Stimulated activated CD8-positive, alpha-beta memory T cell treated with anti-CD3 and anti-CD28 coated beads, Interleukin-15, amount 100 ng/mL, for 48 hours (primary cell): ENCODE data around the gene MINDY1.

ENCODE experiments used
- DNase-seq, 2 donors: peaks; one replicate each; pipeline ENCODE4 v3.0.0-alpha.2; 2020; ENCODE audit warnings: low read depth in 2 of 2

Gene MINDY1

GRCh38 chr1:150985179-150985825, 21.4 kb downstream of the MINDY1 start:
- DNase-seq = no peak

DNA sequence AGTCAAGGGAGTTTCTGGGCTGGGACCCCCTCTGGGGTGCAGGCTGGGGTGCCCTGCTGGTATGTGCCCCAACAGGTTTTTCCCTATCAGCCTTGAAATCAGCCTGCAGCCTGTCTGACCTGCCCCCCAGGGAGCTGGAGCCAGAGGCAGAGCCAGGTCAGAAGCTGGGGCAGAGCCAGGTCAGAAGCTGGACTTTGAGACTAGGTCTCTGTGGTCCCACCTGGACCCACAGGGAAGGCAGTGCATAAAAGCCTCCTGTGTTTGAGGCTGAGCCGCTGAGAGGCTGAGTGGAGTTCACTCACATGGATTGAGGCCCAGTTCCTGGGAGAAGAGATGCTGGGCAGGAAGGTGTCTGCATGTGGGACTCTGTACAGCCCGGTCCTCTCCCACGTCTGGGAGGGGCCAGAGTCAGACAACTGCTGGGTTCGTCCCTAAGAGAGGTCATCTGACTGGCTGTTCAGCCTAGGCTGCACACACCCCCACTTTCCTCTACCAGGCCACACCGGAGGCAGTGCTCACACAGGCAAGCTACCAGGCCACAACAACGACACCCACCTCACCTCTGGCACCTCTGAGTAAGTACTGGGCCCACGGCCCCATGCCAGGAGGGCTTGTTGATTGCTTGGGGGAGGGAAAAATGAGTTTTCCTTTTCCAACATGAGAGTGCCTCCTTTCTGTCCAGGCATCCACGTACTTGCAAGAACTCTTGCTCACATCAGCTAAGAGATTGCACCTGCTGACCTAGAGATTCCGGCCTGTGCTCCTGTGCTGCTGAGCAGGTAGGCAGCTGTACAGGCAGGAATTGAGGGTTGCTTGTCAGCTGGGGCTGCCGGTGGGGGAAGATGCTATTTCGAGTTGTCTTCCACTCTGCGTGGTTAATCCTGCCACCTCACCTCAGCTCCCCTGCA, 24.6 kb downstream of the MINDY1 start, which contains the start of gene ANXA9:
Gene ANXA9 (plus strand): TSS at position 488 of the 908 bp plus-strand sequence. CDS start 814 bp downstream, outside the sequence.
- no peak for DNase-seq

DNA sequence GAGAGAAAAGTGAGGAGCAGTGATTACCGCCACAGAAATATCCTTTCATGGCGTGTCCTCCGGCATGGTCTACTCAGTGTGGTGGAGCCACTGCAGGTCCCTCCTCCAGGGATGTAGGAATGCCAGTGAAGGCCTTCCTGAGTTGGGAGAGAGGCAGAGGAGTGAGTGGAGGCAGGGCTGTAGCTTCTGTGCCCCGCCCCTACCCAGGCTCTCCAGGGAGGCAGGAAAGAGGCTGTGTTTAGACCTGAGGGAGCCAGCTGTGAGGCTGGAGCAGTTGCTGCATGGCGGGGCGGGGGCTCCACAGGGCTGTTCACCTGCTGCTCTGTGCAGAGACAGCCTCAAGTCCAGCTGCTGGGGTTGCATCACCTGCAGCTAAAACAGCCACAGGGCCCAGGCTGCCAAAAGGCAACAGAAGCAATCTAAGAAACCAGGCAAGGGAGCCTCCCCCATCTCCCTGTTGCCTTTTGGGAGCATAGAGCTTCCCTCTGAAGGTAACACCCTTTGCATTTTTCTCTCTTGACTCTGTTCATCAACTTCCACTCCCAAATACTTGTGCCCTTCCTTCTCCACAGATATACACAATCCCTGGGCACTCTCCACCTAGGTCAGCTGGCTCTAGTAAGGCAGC, 25.4 kb downstream of the MINDY1 start:
- DNase-seq = no peak

DNA sequence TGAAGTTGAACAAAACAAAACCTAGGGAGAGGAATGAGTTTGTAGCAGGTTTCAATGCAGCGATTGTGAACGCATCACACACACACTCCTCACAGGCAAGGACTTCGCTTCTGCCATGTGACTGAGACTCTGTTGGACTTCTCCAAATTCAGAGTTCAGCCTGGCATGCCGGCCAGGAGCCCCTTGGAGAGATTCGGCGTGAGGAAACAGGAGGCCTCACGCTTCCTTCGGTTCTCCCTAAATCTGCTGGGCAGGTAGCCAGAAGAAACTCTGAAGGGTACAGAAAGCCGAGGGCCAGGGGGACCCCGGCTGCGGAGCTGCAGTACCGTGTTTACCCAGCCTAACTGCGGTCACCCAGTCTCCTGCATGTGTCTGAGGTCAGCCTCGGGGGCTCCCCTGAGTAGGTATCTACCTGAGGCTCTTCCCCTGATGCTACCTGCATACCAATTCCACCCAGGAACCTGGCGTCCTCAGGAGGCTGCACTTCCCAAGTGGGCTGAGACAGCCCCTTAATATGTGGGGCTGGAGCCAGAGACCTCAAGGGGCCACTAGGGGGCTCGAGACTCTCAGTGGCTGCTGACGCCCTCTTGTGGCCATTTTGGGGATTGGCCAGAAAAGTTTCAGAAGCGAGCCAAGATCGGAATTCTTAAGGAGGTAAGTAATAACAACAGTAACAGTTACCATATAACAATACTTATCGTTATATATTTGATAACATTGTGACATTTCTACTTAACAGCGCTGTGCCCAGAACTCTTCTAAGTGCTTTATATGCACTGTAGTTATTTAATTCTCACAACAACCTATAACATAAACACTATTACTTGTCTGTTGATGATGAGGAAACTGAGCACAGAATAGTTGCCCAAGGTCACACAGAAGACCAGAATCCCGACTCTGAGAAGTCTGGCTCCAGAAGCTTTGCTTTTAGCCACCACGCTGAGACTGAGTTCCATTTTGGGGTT, 27.3 kb downstream of the MINDY1 start:
- peak; percentile 70 to 75 for DNase-seq

DNA sequence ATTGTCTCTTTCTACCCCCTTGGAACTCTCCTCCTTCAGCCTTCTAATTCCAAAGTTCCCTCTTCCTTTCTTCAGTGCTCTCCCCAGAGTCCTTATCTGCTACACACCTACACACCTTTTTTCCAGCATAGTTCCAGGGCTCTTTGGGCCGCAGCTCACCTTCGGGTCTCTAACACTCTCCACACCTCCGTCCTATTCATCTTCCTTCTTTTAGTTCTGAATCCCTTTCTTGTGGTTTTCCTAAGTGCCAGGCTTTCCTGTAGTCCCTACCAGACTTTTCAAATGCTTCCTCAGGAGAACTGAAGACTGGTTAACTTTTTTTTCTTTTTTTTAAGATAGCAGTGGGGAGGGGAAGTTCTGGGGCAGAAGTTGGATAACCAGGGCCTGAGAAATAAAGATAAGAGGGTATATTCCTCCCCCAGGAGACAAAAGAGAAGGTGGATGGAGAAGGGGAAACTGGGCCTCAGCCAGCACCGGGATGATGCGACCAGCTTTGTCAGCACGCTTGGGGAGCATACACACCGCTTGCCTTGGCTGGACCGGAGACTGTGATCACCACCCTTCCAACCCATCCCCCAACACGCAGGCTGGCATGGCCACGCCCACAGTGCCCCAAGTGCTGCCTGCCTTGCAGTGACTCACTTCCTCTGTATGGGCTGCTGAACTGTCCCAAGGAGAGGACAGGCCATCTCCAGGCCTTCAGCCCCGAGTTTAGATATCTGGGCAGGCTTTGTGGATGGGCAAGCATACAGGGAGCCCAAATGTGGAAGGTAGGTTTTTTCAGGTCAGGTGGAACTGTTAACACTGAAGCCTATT, 29.6 kb downstream of the MINDY1 start:
- peak; percentile 69 for DNase-seq

- DNase-seq = no peak
Measured at GRCh38 chr1:150976401-150976821, 30.3 kb downstream of the MINDY1 start.

GRCh38 chr1:150974580-150975478, 31.9 kb downstream of the MINDY1 start, which contains the start of gene CERS2:
CERS2 (minus strand) TSS chr1:150974835; CDS start chr1:150969090, 5,745 bp downstream.
- peak; percentile 53 to 55 for DNase-seq

DNA sequence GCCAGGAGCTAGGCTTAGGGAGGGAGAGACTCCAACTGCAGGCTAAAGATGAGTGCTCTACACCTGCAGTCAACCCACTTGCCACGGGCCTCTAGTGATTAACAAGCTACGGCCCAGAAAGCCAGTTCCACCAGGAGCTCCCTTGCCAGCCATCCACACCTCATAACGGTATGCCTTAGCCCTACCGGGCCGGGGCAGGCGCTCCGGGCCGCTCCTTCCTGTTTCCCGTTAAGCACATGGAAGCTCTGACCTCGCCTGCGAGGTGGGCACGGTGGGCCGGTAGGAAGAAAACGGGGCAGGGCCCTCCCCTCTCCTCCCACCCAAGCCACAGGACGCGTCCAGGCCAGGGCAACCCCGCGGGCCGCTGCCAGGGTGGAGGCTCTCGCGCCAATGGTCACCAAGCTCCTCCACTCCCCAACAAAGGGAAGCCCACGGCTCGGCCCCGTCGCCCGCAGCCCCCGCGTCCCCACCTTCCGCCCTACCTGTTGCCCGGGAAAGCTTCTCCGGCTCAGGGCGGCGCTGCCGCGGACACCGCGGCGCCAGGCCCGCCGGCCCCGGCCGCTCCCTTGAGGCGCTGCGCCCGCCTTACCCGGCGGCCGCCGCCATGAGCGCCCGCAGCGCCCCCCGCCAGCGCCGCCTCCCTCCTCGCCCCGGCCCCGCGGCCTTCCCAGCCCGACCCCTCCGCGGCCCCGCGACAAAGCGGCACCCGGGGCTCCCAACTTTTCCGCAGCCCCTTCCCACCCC, 32.7 kb downstream of the MINDY1 start:
- peak in 1 of 2 donors; percentile 25 for DNase-seq

DNA sequence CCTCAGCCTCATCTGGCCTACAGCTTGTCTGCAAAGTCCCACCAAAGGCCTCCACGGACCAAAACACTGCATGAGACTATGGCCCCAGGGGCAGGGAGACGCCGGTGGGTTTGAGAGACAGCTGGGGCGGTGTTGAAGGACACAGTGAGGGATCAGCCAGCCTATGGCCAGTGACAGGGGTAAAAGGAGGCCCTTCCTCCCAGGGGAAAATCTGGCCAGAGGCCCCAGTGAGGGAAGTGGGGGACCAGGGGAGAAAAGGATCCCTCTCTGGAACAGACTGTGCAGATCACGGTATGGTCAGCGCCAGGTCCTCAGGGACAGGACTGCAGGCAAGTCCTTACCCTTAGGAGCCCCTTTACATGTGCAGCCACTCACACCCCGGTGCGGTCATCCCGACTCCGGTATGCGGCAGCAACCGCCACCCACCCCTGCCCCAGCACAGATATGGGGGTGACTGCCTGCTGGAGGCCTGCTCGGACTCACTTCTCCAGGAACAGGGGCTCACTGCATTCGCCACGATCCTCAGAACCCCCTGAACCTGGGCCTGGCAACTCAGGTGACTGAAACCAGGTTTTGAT, 33.4 kb downstream of the MINDY1 start:
- DNase-seq = peak in 1 of 2 donors; percentile 14

DNA sequence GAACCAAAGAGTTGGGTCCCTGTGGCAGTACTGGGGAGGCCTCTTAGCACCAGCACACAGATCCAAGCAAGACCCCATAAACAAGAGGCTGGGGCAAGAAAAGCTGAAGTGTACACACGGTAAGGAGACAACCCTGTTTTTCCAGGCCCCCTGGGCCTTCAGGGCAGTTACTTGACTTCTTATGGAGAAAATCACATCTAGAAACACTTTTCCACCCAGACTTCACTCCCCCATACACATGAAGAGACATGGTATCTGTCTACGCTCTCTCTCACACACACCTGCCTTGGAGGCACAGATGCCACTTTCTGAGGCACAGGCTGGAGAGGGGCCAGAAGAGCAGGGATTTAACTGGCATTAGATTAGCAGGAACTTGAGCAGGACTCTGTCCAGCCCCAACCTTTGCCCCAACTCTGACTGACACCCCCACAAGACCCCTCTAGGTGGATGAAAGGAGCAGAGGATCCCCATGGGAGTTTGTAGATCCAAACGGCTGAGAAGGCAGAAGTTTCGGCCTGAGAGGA, 34.2 kb downstream of the MINDY1 start:
- no peak for DNase-seq

- DNase-seq = no peak
Measured at GRCh38 chr1:150971583-150972416, 34.9 kb downstream of the MINDY1 start.

DNA sequence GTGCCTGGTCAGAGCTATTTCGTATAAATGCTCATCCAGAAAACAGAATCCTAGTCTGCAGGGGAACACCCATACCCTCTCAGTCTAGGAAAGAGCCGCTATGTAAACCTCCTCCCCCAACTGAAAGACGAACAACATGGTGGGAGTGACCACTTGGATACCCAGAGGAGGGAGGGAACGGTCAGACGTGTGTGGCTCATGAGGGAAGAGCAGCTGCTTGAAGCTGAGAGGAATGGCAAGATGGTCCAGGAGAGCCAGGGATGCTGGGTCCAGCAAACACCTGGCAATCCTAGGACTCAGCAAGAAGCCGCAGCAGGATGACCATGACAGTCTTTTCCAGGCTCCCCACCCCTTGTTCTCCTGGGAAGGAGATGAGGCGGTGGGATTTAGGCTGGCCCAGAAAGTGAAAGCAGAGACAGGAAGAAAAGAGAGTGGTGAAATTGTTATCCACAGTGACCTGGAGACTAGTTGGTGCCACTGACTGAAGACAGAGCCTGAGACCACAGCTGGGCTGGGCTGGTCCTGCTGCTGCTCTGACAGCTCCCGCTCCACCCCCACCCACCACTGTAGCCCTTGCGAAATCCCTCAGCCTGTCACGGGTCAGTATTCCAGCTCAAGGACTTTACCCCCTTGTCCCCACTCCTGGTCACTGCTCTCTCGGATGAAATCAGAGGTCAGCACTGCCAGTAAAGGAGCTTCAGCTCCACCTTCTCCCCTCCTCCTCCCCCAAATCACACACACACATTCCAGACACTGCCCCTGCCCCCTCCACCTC, 35.7 kb downstream of the MINDY1 start:
- DNase-seq = no peak

- no peak for DNase-seq
Measured at GRCh38 chr1:150969626-150970025, 37.1 kb downstream of the MINDY1 start.

- no peak for DNase-seq
Measured at GRCh38 chr1:150968491-150968890, 38.2 kb downstream of the MINDY1 start.

DNA sequence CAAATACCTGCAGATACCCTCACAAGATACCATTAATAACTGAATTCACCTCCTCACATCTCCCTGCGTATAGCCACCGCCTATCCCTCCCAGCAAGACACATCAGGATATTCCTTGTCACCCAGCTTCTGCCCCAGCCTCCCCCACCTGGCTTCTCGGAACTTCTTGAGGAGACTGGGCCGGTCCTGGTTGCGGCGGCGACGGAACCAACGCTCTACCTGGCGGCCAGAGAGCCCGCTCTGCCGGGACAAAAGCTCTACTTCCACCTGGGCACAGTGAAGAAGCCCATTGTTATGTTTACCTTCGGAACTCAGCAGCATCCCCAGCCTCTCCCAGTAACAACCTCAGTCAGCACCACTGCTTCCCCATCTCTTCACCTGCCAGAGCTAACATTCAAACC, 38.8 kb downstream of the MINDY1 start:
- no peak for DNase-seq

GRCh38 chr1:150966011-150966410, 40.7 kb downstream of the MINDY1 start:
- DNase-seq = no peak
